GM21717 (cell line): ENCODE results near the gene TTI1.

Experiments used
- ATAC-seq: cut with Tn5 transposase; IDR thresholded peaks from one replicate; pipeline ENCODE4 v1.9.1; 2021; ENCODE audit warnings: mild to moderate bottlenecking, moderate library complexity; ENCODE audit not compliant: unreplicated experiment

TTI1 gene

DNA sequence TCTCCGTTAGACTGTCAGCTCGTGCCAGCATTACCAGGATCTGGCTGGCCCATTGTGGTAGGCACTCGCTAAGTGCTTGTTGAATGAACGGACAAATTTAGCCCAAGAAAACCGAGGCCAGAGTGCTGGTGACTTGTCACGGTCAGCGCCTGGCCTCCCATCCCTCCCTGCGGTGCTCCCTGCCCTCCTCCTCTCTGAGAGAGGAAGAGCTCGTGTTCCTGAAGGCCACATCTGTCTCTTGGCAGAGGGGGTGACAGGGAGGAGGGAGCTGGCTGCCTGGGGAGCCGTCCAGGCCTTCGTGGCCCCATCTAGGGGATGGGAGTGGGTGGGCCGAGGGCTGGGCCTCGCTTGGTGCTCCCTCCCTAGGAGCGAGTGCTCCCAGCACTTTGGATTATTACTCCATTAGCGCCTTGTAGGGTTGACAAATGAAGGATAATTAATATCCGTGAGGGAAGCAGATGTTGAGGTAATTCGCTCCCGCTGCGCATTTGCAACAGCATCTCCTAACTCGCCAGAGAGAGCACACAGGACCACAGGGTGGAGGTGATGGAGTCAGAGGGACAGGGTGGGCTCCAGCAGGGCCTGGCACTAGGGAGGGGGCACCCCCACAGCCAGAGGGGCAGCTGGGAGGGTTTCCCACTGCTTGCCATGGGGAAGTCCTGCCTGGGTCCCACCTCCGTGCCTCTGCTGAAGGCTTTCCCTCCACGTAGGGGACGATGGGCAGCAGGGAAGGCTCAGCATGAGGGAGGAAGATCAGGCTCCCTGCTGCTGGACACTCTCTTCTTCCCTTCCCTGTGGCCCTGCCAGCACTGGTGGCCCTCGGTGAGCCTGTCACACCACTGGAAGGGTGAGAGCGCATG, 93.3 kb downstream of the TTI1 start:
- ATAC-seq, result no peak

GRCh38 chr20:37938954-37939353, 94.3 kb downstream of the TTI1 start:
- no peak for ATAC-seq

- no peak for ATAC-seq
These were observed 95.0 kb downstream of the TTI1 start for GRCh38 chr20:37938181-37938750.

- no peak for ATAC-seq
These were observed 95.6 kb downstream of the TTI1 start for GRCh38 chr20:37937686-37938085.

DNA sequence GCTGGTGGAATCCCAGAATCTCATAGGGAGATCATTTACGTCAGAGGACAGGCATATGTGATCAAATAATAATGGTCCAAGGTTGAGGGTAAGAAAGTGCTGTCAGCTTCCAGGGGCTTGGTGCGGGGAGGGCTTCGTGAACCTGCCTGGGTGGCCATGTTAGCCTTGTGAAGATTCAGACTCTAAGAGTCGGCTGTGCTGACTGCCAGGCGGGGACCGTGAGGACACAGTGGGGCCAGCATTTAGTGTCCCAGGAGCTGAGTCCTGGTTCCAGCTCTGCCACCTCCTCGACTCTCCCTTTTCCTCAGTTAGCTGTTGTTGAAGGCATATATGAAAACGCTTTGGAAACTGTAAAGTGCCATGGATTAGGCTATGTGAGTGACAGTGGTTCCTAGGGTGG, 96.8 kb downstream of the TTI1 start:
- ATAC-seq, result no peak

DNA sequence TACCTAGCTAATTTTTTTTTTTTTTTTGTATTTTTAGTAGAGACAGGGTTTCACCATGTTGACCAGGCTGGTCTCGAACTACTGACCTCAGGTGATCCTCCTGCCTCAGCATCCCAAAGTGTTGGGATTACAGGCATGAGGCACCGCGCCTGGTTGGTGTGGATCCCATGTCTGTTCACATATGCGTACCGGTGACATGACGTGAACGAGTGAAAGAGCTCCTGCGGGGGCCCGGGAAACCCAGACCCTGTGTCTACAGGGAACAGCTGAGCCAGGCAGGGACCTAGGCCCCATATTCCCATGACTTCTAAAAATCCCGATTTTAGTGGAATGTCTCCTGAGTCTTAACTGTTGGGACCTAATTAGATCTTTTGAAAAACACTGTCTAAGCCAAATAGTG, 97.2 kb downstream of the TTI1 start:
- no peak for ATAC-seq

GRCh38 chr20:37935435-37935834, 97.8 kb downstream of the TTI1 start:
- ATAC-seq, result no peak

GRCh38 chr20:37934634-37935375, 98.5 kb downstream of the TTI1 start:
- ATAC-seq, result no peak

GRCh38 chr20:37933786-37934633, 99.2 kb downstream of the TTI1 start:
- no peak for ATAC-seq
